D721Med (cell line): ENCODE data around the gene GIMD1.

ENCODE experiments used
- DNase-seq: peaks from one replicate; pipeline ENCODE4 v3.0.0; 2011; ENCODE audit warnings: low spot score; ENCODE audit not compliant: insufficient read length
- FAIRE-seq: peaks from 2 replicates; lab custom pipeline; 2011; peaks lifted over from hg19 to GRCh38; lab: Jason Lieb, UNC
- CTCF ChIP-seq: IDR thresholded peaks from 2 replicates; pipeline ENCODE4 v1.5.1; 2012; ENCODE audit warnings: mild to moderate bottlenecking, control low read depth; ENCODE audit not compliant: insufficient read depth; ENCODE audit errors: missing control alignments

The GIMD1 gene

GRCh38 chr4:106384878-106385277, 16.3 kb upstream of the GIMD1 start:
- no peak for TF ChIP-seq CTCF
- no peak for FAIRE-seq

GRCh38 chr4:106380179-106380578, 11.6 kb upstream of the GIMD1 start:
- TF ChIP-seq CTCF: no peak
- DNase-seq (no peak), FAIRE-seq (no peak)

More at GRCh38 chr4:106384878-106385277, 16.3 kb upstream of the GIMD1 start:
- DNase-seq: no peak

GRCh38 chr4:106373026-106373425, 4.4 kb upstream of the GIMD1 start:
- peak; percentile 38 for FAIRE-seq
- TF ChIP-seq CTCF: no peak

GRCh38 chr4:106371161-106371560, 2.6 kb upstream of the GIMD1 start:
- no peak for TF ChIP-seq CTCF
- peak; percentile 6 for FAIRE-seq
- no peak for DNase-seq

More at GRCh38 chr4:106373026-106373425, 4.4 kb upstream of the GIMD1 start:
- DNase-seq: no peak

GRCh38 chr4:106370214-106370613, 1.6 kb upstream of the GIMD1 start:
- no peak for FAIRE-seq
- TF ChIP-seq CTCF: no peak
- DNase-seq: no peak

GRCh38 chr4:106369456-106370060, 980 bp upstream of the GIMD1 start:
- peak; percentile 80 for FAIRE-seq
- DNase-seq: no peak
- peak; percentile 75 for TF ChIP-seq CTCF

- no peak for FAIRE-seq
- DNase-seq: no peak
- TF ChIP-seq CTCF: no peak
These were observed 1.5 kb downstream of the GIMD1 start for GRCh38 chr4:106367072-106367471.
